ENCODE data around the gene UBE2I.
"Not testable (repeated sequence)": the region's sequence is repeated elsewhere in the genome, so short reads cannot be mapped to it uniquely, and the experiment has no call there.

The UBE2I gene

DNA sequence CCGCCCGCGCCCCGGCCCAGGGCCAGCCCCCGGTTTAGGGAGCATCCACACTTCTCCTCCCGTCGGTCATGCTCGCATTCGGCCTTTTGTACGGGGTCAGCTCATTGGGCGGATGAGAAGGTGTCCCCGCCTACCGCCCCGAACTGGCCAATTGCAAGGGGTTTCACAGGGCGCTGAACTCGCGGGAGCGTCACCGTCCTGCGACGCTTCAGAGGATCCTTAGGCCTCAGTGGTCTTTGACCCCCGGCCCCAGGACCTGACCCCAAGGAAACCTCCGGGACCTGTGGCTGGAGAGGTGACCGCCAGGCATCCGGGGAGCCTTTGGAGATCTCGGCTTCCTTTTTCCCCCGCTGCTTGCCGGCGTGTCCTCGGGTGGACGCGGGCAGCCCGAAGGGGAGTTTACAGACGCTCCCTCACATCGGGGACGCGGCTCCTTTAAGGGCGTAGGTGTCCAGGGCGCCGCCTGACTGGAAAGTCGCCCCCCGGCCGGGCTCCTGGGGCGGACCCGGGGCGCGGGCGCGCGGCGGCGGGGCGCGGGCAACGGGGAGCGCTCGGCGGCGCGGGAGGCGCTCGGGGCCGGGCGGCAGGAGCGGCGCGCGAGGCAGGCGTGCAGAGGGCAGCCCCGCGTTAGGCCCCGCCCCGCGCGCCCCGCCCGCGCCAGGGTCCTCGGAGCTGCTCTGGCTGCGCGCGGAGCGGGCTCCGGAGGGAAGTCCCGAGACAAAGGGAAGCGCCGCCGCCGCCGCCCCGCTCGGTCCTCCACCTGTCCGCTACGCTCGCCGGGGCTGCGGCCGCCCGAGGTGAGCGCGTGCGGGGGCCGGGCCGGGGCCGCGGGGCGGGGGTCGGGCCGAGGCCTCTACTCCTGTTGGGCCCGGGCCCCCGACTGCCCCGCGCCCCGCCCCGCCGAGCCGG, at the start of gene UBE2I:
Gene UBE2I (plus strand): TSS at position 660 of the 909 bp plus-strand sequence. CDS start 4,395 bp downstream, outside the sequence.
- DNase-seq: peak; percentile 91

DNA sequence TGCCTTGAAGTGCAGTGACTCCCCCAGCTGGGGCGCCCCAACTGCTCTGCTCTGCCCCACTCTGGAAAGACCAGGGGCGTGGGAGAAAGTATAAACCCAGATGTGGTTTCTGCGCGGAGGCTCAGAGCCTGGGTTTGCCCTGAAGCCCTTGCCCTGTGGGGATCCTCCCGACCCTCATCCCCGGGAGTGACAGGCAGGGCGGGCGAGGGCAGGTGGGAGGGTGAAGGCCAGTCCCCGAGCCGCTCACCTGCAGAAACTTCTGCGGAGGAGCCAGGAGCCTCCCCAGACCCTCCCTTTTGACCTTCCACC, 49.7 kb upstream of the UBE2I start:
- DNase-seq: no peak

DNA sequence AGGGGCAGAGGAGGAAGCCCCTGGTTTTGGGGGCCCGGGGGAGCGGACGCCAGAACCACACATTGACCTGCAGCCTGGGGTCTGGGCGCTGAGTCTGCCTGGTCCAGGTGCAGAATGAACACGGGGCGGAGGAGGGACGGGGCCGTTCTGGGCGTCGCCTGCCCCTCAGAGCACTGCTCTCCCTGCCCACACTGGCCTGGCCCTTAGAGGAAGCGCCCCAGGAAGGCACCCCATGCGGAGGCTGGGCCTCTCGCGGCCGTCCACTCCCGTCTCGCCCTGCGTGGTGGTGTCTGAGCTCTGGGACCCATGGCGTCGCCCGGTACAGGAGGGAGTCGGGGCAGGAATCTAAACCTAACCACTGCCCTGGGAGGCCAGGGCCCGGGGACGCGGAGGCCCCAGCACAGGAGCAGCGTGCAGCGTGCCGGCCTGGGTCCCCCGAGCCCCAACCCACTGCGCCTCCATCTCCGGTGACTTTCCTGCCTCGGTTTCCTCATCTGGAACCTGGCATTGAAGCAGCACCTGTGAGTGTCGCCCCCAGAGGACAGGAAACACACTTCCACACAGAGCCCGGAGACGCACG, 49.2 kb upstream of the UBE2I start:
- DNase-seq: no peak

DNA sequence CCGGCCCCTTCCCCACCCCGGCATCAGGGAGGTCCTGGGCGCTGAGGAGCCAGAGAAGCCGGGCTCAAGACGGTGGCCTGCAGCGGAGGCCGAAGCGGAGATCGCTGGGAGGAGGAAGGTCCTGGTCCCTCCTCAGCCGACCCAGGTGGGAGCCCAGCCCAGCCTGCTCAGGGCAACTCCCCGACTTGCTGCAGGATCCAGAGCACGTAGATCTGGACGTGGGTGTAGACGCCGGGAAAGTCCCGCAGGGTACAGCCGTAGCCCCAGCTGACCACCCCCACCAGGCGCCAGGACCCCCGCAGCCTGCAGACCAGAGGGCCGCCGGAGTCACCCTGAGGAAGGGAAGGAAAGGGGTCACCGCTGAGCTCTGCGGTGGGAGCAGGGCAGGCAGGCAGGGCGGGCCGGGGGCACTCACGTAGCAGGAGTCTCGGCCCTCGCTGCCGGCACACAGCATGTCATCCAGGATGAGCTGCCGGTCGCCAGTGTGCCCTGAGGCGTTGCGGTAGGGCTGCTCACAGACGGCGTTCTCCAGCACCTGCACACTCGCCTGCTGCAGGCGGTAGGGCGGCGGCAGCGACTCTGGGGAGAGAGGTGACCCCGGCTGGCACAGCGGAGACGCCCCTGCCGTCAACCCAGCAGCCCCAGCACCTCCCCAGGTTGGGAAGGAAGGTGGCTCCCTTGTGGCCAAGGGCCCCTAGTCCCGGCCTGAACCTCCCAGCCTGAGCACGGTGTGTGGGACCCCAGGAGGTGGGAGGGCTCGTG, 48.1 kb upstream of the UBE2I start:
- DNase-seq: no peak

GRCh38 chr16:1262210-1262845, 47.1 kb upstream of the UBE2I start:
- DNase-seq: no peak

DNA sequence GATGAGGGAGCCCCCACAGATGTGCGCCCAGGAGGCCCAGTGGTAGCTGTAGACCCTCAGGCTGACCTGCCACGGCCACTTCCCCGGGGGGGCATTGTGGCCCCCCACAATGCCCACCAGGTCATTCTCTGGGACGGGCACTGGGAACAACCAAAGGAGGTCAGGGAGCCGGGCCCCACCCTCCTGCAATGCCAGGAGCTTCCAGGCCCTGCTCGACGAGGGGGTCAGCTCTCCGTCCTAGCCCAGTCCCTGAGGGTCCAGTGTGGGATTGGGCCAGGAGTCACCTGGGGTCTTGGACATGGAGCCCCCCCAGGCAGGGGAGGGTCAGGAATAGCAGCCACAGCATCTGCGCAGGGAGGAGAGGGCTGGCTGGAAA, 46.6 kb upstream of the UBE2I start:
- no peak for DNase-seq

DNA sequence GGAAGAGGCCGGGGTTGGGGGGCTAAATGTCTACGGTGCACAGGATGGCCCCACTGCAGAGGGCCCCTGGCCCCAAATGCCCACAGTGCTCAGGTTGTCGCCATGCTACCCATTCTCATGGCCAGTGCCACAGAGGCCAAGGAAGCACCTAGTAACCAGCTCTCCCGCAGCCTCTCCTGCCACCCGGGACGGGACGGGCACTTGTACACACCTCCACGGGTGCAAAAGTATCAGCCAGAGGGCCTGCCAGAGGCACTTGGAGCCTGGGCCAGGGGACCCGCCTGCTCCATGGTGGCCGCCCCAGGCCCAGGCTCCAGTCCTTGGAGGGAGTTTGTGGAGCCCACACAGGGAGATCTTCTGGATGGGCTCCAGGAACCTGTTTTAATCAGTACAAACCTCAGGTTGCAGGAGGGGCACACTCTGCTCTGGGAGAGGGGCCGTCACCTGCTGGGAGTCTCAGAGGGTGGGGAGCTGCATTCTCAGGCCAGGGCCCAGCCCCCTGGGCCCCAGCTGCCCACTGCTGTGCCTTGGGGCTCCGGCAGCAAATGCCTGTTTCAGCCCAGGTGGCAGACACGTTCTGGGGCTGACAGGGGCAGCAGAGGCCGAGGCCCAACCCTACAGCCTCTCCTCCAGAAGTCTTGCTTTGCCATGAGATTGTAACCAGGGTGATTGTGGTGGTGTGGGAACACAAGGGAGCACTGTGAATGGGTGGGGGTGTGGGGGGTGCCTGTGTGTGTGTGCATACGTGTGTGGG, 45.7 kb upstream of the UBE2I start:
- DNase-seq: no peak

- DNase-seq: no peak
Observed at GRCh38 chr16:1264345-1265089, 44.9 kb upstream of the UBE2I start.

DNA sequence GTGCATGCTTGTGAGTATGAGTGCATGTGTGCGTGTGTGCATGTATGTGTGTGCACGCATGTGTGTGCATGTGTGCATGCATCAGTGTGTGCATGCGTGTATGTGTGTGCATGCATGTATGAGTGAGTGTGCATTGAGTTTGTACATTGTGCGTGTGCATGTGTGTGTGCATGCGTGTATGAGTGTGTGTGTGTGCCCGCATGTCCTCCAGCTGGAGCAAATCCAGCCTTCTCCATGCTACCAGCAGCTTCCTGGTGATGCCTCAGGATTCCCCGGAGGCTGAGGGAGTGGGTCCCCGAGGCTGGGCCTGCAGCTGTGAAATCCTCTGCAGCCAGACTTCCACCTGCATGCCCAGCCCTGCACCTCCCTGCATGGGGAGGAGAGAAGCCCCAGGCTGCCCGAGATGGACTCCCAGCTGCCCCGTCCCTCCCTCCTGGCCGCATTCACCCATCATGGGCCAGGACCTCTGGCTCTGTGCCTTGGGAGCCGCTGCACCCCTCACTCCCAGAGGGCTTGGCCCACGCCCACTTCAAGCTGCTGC, 44.3 kb upstream of the UBE2I start:
- DNase-seq: no peak

GRCh38 chr16:1265826-1266225, 43.6 kb upstream of the UBE2I start:
- DNase-seq: no peak

DNA sequence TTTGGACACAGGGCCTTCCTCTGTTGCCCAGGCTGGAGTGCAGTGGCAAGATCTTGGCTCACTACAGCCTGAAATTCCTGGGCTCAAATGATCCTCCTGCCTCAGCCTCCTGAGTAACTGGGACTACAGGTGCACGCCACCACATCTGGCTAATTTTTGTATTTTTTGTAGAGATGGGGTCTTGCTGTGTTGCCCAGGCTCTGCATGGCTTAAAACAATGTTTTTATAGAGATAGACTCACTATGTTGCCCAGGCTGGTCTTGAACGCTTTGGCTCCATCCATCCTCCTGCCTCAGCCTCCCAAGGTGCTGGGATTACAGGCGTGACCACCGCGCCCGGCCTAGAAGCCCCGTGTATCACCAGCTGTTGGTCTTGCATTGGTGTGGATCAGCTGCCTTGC, 40.0 kb upstream of the UBE2I start:
- DNase-seq: not testable (repeated sequence)

- no peak for DNase-seq
Observed at GRCh38 chr16:1271380-1271723, 38.1 kb upstream of the UBE2I start.

- DNase-seq: peak; percentile 44
Observed at GRCh38 chr16:1271724-1272413, 37.6 kb upstream of the UBE2I start.

DNA sequence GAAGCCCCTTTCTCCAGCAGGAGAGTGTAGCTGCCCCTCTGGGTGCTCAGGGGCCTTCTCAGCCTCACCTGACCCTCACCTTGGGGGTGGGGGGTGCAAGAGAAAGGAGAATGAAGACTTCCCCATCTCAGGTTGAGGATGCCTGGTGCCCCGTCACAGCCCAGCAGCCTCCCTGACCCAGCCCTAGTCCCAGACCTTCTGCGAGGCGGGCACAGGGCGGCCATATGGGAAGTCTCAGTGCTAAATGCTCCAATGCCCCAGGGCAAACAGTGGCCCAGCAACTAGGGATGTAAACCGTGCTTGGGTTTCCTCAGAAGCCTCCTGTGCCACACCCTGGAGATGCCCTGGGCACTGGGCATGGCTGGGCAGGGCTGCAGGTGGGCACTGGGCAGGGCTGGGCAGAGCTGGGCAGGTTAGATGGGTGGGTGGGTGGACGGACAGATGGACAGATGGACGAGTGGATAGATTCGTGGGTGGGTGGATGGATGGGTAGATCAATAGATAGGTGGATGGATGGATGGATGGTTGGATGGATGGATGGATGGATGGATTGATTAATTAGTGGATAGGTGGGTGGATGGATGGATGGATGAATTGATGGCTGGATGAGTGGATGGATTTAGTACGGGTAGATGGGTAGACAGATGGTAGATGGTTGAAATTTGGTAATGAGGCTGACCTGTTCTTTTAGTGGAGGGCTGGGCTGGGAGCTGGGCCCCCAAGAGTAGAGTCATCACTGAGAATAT, 36.8 kb upstream of the UBE2I start:
- DNase-seq: no peak

DNA sequence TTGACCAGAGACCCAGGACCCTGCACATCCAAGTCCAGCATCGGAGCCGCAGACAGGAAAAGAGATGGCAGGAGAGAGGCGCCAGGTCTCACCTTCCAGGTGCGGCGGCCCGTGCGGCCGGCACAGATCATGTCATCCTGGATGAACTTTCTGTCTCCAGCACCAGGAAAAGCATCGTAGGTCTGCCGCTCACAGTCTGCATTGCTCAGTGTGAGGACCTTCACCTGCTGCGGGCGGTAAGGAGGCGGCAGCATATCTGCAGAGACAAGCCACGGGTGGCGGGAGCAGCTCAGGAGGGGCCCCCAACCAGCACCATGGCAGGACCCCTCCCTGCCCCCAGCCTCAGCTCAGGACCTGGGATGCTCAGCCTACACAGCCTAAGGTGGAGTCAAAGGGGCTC, 35.6 kb upstream of the UBE2I start:
- DNase-seq: no peak

GRCh38 chr16:1274767-1275166, 34.7 kb upstream of the UBE2I start:
- no peak for DNase-seq

DNA sequence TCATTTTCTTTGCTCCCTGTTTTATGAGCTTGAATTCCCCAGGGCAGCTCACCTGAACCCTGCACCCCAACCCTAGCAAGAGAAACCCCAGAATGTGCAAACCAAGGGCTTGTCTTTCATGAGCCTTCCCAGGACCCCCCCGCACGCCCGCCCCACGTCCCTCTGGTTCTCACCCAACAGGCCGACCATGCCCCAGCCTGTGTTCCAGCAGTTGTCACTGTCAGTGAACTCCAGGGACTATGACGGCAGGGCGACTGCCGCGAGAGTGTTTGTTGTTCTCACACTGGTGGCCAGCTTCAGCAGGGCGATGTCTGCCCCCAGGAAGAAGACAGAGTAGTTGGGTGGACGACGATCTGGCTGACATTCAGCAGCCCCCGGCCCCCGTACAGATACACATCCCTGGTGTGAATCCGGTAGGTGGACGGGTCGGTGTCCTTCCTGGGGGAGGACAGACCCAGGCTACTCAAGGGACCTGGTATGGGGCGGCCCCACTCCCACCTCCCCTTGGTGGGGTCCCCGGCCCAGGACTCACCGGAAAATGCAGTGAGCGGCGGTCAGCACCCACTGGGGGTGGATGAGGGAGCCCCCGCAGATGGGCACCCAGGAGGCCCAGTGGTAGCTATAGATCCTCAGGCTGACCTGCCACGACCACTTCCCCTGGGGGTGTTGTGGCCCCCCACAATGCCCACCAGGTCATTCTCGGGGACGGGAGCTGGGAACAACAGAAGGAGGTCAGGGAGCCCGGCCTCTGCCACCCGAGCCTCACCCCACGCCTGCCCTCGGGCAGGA, 33.5 kb upstream of the UBE2I start:
- no peak for DNase-seq

- DNase-seq: no peak
Observed at GRCh38 chr16:1276580-1276878, 32.9 kb upstream of the UBE2I start.

DNA sequence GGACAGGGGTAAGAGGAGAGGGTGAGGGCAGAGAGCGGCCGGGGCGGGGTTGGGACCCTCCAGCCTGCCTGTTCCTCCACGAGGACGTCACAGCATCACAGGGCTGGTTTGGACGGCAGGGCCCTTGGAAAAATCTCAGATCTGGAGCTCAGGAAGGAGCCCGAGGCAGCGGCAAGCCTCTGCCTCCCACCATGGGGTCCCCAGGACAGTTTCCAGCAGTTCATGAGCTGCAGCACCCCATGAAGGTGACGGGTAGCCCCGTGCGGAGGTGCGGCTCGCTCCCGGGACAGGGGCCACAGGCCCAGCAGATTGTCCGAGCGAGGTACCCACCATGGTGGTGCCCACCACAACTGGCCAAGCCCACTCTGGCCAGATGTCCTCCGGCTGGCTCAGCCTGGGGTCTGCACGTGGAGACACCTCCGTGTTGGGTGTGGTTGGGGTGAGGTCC, 32.3 kb upstream of the UBE2I start:
- DNase-seq: no peak
